ENCODE data around the gene PLXNA4. TPM values are rescaled to one million over a fixed set of nuclear protein-coding genes. Genes with fewer than 3 reads are reported as not detected.

Gene PLXNA4
- total and polyA plus RNA-seq, 10 donors: 0.15 to 14.7 (median 8.7) TPM

- TF ChIP-seq POLR2AphosphoS5 (IDR thresholded peaks at IDR 0.05) (no peak), CTCF (IDR thresholded peaks at IDR 0.05 in 8 of 11, conservative IDR thresholded peaks at IDR 0.05 in 3 of 11) (no peak), POLR2A (IDR thresholded peaks at IDR 0.05) (no peak)
- H3K4me1 ChIP-seq: peaks cover 0 to 14% (median 6%) of the 10 kb centered on the region in 6 donors
- intact Hi-C loops (cut with DNase I; ENCODE audit: low total_unique reads): no loop called here
- H3K9me3 ChIP-seq: no peaks in the 10 kb centered on the region
- no peak overlapping the region for H3K27ac ChIP-seq
- 74 to 85% (median 78%) methylated on average over 2 of the region's 2 CpGs for WGBS, 5 donors
- H3K27me3 ChIP-seq (replicated peaks in 1 of 7): peaks cover 0 to 15% (median 0%) of the 10 kb centered on the region in 7 donors
- H3K4me3 ChIP-seq: no peak overlapping the region
- DNase-seq: no peak
- H3K36me3 ChIP-seq: no peaks in the 10 kb centered on the region
Observed at GRCh38 chr7:132618956-132619305, 42.7 kb upstream of the PLXNA4 start.

- intact Hi-C loops (cut with DNase I; ENCODE audit: low total_unique reads): no loop called here
- no peak for DNase-seq
- 72 to 86% (median 79%) methylated on average over 2 of the region's 2 CpGs for WGBS, 5 donors
- no peak overlapping the region for H3K27ac ChIP-seq
- H3K36me3 ChIP-seq: no peaks in the 10 kb centered on the region
- peaks cover 0 to 14% (median 6%) of the 10 kb centered on the region in 6 donors for H3K4me1 ChIP-seq
- no peak for TF ChIP-seq POLR2AphosphoS5 (IDR thresholded peaks at IDR 0.05)
- no peak for TF ChIP-seq POLR2A (IDR thresholded peaks at IDR 0.05)
- TF ChIP-seq CTCF (IDR thresholded peaks at IDR 0.05 in 8 of 11, conservative IDR thresholded peaks at IDR 0.05 in 3 of 11): no peak
- H3K4me3 ChIP-seq: no peak overlapping the region
- no peaks in the 10 kb centered on the region for H3K9me3 ChIP-seq
- peaks cover 0 to 15% (median 0%) of the 10 kb centered on the region in 7 donors for H3K27me3 ChIP-seq (replicated peaks in 1 of 7)
Observed at GRCh38 chr7:132618271-132618955, 42.1 kb upstream of the PLXNA4 start.

GRCh38 chr7:132614428-132615318, 38.4 kb upstream of the PLXNA4 start:
- no peak for TF ChIP-seq POLR2A (IDR thresholded peaks at IDR 0.05)
- TF ChIP-seq CTCF (IDR thresholded peaks at IDR 0.05 in 8 of 11, conservative IDR thresholded peaks at IDR 0.05 in 3 of 11): peak in 2 of 11 experiments; percentile 14 to 17
- 19 to 23% (median 20%) methylated on average over 25 of the region's 25 CpGs for WGBS, 5 donors
- peak overlapping the region in 3 of 8 donors; percentile 6 to 21 (median 19) for H3K4me3 ChIP-seq

GRCh38 chr7:132613737-132614136, 37.5 kb upstream of the PLXNA4 start:
- no peak for TF ChIP-seq CTCF (IDR thresholded peaks at IDR 0.05 in 8 of 11, conservative IDR thresholded peaks at IDR 0.05 in 3 of 11)
- no peak for TF ChIP-seq POLR2A (IDR thresholded peaks at IDR 0.05)
- TF ChIP-seq POLR2AphosphoS5 (IDR thresholded peaks at IDR 0.05): no peak
- Histone ChIP-seq H3K27ac (no peak overlapping the region), H3K4me1 (peaks cover 0 to 14% (median 6%) of the 10 kb centered on the region in 6 donors), H3K27me3 (replicated peaks in 1 of 7) (peaks cover 0 to 29% (median 0%) of the 10 kb centered on the region in 7 donors), H3K4me3 (no peak overlapping the region), H3K36me3 (no peaks in the 10 kb centered on the region), H3K9me3 (no peaks in the 10 kb centered on the region)
- intact Hi-C loops (cut with DNase I; ENCODE audit: low total_unique reads): no loop called here
- WGBS, 5 donors: 89 to 97% (median 96%) methylated on average over 2 of the region's 2 CpGs
- no peak for DNase-seq

More at GRCh38 chr7:132614428-132615318, 38.4 kb upstream of the PLXNA4 start:
- peaks cover 0 to 29% (median 0%) of the 10 kb centered on the region in 7 donors for H3K27me3 ChIP-seq (replicated peaks in 1 of 7)
- intact Hi-C loops (cut with DNase I; ENCODE audit: low total_unique reads): no loop called here
- DNase-seq: no peak
- peaks cover 0 to 14% (median 6%) of the 10 kb centered on the region in 6 donors for H3K4me1 ChIP-seq
- H3K27ac ChIP-seq: no peak overlapping the region
- no peaks in the 10 kb centered on the region for H3K36me3 ChIP-seq
- no peaks in the 10 kb centered on the region for H3K9me3 ChIP-seq
